Astrocyte of the cerebellum (primary cell): ENCODE results near the gene KLK14.

ENCODE experiments used
- DNase-seq: peaks from one replicate; pipeline ENCODE4 v3.0.0-alpha.2; 2011; ENCODE audit warnings: low read depth
- H3K4me3 ChIP-seq: 2 replicates; pipeline ENCODE4 v1.5.1; 2011; ENCODE audit warnings: mild to moderate bottlenecking, low read depth, low read length, moderate library complexity
- CTCF ChIP-seq: IDR thresholded peaks from 2 replicates; pipeline ENCODE4 v1.5.1; 2012; ENCODE audit warnings: low read length, low read depth, moderate library complexity, mild to moderate bottlenecking; ENCODE audit errors: missing control alignments
- in situ Hi-C: cut with HindIII; loops from 2 replicates; pipeline ENCODE4 v1.10.0; 2017; ENCODE audit warnings: low sequenced_read_pairs

Gene KLK14

GRCh38 chr19:51064534-51065220, 18.0 kb downstream of the KLK14 start, which contains the start of gene KLK13:
KLK13 (minus strand) TSS chr19:51065092; CDS start chr19:51065067, 25 bp downstream.
- no peak for DNase-seq
- H3K4me3 ChIP-seq: no peak within 1 kb of the TSS
- no peak for TF ChIP-seq CTCF
- in situ Hi-C loops: no loop called here

- TF ChIP-seq CTCF: no peak
- DNase-seq: no peak
- in situ Hi-C loops: no loop called here
- no peak overlapping the region for H3K4me3 ChIP-seq
Measured at GRCh38 chr19:51063664-51064063, 19.0 kb downstream of the KLK14 start.

- H3K4me3 ChIP-seq: no peak overlapping the region
- no peak for DNase-seq
- in situ Hi-C loops: no loop called here
- no peak for TF ChIP-seq CTCF
Measured at GRCh38 chr19:51060973-51061372, 21.7 kb downstream of the KLK14 start.

- H3K4me3 ChIP-seq: no peak overlapping the region
- TF ChIP-seq CTCF: no peak
- DNase-seq: no peak
- in situ Hi-C loops: no loop called here
Measured at GRCh38 chr19:51060336-51060735, 22.4 kb downstream of the KLK14 start.

- H3K4me3 ChIP-seq: no peak overlapping the region
- no peak for TF ChIP-seq CTCF
- in situ Hi-C loops: no loop called here
- DNase-seq: no peak
Measured at GRCh38 chr19:51059715-51060114, 23.0 kb downstream of the KLK14 start.

GRCh38 chr19:51055866-51056265, 26.8 kb downstream of the KLK14 start:
- no peak for DNase-seq
- no peak for TF ChIP-seq CTCF
- in situ Hi-C loops: no loop called here
- H3K4me3 ChIP-seq: no peak overlapping the region
